Activated CD8-positive, alpha-beta T cell treated with anti-CD3 and anti-CD28 coated beads for 36 hours (primary cell): ENCODE results near the gene LKAAEAR1. TPM values are rescaled to one million over a fixed set of nuclear protein-coding genes. Genes with fewer than 3 reads are reported as not detected.

Source experiments
- ATAC-seq: fragments of 200-7000 bp; cut with Tn5 transposase; one replicate; pipeline ENCODE4 v1.10.0; 2021; ENCODE audit warnings: mild to moderate bottlenecking, moderate library complexity
- CTCF ChIA-PET: fragments of 350-600 bp; sonication (Branson Sonifier 250); formaldehyde crosslinking; loops from one replicate; lab custom pipeline; 2021; ENCODE audit warnings: antibody characterized with exemption; lab: Charles Lee
- POLR2A ChIA-PET: fragments of 350-600 bp; sonication (Branson Sonifier 250); formaldehyde crosslinking; loops from one replicate; lab custom pipeline; 2021; ENCODE audit warnings: antibody characterized with exemption; lab: Charles Lee
- DNase-seq: peaks from one replicate; pipeline ENCODE4 v3.0.0-alpha.2; 2020
- H3K27ac Mint-ChIP-seq: one replicate; pipeline ENCODE4 v1.8.0; 2021; ENCODE audit warnings: mild to moderate bottlenecking, mixed read lengths
- H3K27me3 Mint-ChIP-seq: one replicate; pipeline ENCODE4 v1.8.0; 2021; ENCODE audit warnings: mixed read lengths
- H3K36me3 Mint-ChIP-seq: one replicate; pipeline ENCODE4 v1.8.0; 2021; ENCODE audit warnings: low read depth, mixed read lengths
- H3K4me1 Mint-ChIP-seq: one replicate; pipeline ENCODE4 v1.8.0; 2021; ENCODE audit warnings: low read depth, mixed read lengths
- H3K4me3 Mint-ChIP-seq: one replicate; pipeline ENCODE4 v1.8.0; 2021; ENCODE audit warnings: mild to moderate bottlenecking, moderate library complexity, mixed read lengths
- H3K9me3 Mint-ChIP-seq: one replicate; pipeline ENCODE4 v1.8.0; 2021; ENCODE audit warnings: mixed read lengths
- intact Hi-C: fragments of 100-400 bp; cut with micrococcal nuclease; formaldehyde crosslinking; loops from one replicate; pipeline ENCODE4 v1.10.0; 2022
- total RNA-seq, 2 experiments: library from RNA; stranded (reverse); gene quantifications; one replicate each; pipeline ENCODE4 v1.2.3, GENCODE V29; 2021
- TF ChIP-seq, protein P1 (sequence below): fragments of 200-600 bp; IDR thresholded peaks from one replicate; pipeline ENCODE4 v1.8.0; 2022; ENCODE audit warnings: antibody characterized with exemption, mild to moderate bottlenecking

The LKAAEAR1 gene
- total RNA-seq, 2 experiments from 2014 or later: 0.43 TPM

- H3K4me3 Mint-ChIP-seq: peak overlapping the region; percentile 24
- peaks cover 2% of the 10 kb centered on the region for H3K36me3 Mint-ChIP-seq
- H3K9me3 Mint-ChIP-seq: peaks cover 2% of the 10 kb centered on the region
- peak; percentile 0 for DNase-seq
- peaks cover 14% of the 10 kb centered on the region for H3K27me3 Mint-ChIP-seq
- ATAC-seq: no peak
- POLR2A ChIA-PET: interaction anchor here (0.6 kb wide), 1 partner anchor 176 kb away, joined by 3 read pairs; no protein-coding TSS in a partner anchor
- CTCF ChIA-PET: interaction anchor here (0.7 to 5.1 kb wide), 6 partner anchors 8 to 20 kb away, joined by 3 to 30 read pairs (median 3); partner anchors contain the start of gene LKAAEAR1
- intact Hi-C loops: no loop called here
- H3K27ac Mint-ChIP-seq: no peak overlapping the region
- TF ChIP-seq, protein P1, sequence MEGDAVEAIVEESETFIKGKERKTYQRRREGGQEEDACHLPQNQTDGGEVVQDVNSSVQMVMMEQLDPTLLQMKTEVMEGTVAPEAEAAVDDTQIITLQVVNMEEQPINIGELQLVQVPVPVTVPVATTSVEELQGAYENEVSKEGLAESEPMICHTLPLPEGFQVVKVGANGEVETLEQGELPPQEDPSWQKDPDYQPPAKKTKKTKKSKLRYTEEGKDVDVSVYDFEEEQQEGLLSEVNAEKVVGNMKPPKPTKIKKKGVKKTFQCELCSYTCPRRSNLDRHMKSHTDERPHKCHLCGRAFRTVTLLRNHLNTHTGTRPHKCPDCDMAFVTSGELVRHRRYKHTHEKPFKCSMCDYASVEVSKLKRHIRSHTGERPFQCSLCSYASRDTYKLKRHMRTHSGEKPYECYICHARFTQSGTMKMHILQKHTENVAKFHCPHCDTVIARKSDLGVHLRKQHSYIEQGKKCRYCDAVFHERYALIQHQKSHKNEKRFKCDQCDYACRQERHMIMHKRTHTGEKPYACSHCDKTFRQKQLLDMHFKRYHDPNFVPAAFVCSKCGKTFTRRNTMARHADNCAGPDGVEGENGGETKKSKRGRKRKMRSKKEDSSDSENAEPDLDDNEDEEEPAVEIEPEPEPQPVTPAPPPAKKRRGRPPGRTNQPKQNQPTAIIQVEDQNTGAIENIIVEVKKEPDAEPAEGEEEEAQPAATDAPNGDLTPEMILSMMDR: no peak
- peaks cover 16% of the 10 kb centered on the region for H3K4me1 Mint-ChIP-seq
Measured at GRCh38 chr20:64100946-64101688, 16.9 kb upstream of the LKAAEAR1 start.

DNA sequence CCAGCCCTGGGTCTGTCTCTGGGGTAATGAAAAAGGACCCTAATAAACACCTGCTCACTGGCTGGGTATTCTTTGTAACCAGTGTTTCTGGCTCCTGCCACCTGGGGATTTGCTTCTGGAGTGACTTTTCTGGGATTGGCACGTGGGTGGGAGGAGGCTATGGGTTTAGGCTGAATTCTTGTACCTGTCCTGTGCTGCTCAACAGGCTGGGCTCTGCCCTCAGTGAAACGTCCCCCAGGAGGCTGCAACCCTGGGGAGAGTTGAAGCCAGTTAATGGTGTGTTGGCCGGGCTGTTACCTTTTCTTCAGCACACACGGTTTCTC lies 16.3 kb upstream of the LKAAEAR1 start:
- peaks cover 2% of the 10 kb centered on the region for H3K36me3 Mint-ChIP-seq
- ATAC-seq (no peak), DNase-seq (no peak)
- H3K27me3 Mint-ChIP-seq: peaks cover 14% of the 10 kb centered on the region
- H3K9me3 Mint-ChIP-seq: peaks cover 2% of the 10 kb centered on the region
- TF ChIP-seq, protein P1: no peak
- peaks cover 16% of the 10 kb centered on the region for H3K4me1 Mint-ChIP-seq
- intact Hi-C loops: no loop called here
- CTCF ChIA-PET: interaction anchor here (1.6 to 5.1 kb wide), 2 partner anchors 17 to 20 kb away, joined by 3 to 30 read pairs; no protein-coding TSS in a partner anchor
- POLR2A ChIA-PET: no interaction called here
- H3K4me3 Mint-ChIP-seq: no peak overlapping the region
- no peak overlapping the region for H3K27ac Mint-ChIP-seq

DNA sequence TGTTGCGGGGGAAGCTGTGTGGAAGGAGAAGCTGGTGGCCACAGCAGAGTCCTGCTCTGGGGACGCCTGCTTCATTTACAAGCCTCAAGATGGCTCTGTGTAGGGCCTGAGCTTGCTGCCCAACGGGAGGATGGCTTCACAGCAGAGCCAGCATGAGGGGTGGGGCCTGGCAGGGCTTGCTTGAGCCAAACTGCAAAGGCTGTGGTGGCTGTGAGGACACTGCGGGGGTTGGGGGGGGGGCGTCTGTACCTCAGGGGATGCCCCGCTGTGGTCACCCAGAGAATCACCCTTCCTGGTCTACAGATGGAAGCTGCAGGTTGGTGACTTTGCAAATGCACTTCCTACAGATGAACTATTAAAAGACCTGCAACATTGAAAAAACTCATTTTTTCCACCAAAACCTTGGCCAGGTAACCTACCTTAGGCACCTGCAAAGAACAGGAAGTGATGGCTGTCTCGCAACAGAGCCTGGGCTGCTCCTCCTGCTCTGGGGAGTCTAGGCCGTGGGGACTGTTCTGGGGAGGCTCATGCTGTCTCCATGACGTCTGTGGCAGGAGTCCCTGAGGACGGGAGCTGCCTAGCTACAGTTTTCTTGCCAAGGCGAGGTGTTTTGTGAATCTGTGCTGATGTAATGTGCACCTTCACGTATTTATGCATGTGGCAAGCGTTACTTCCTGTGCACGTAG lies 15.8 kb upstream of the LKAAEAR1 start:
- intact Hi-C loops: no loop called here
- no peak overlapping the region for H3K27ac Mint-ChIP-seq
- H3K9me3 Mint-ChIP-seq: peaks cover 2% of the 10 kb centered on the region
- no peak overlapping the region for H3K4me3 Mint-ChIP-seq
- H3K27me3 Mint-ChIP-seq: peaks cover 14% of the 10 kb centered on the region
- DNase-seq: peak; percentile 46
- TF ChIP-seq, protein P1: no peak
- peak; percentile 63 for ATAC-seq
- POLR2A ChIA-PET: no interaction called here
- CTCF ChIA-PET: interaction anchor here (0.7 to 5.1 kb wide), 3 partner anchors 10 to 21 kb away, joined by 3 to 30 read pairs (median 3); no protein-coding TSS in a partner anchor
- H3K36me3 Mint-ChIP-seq: peaks cover 2% of the 10 kb centered on the region
- H3K4me1 Mint-ChIP-seq: peaks cover 16% of the 10 kb centered on the region

DNA sequence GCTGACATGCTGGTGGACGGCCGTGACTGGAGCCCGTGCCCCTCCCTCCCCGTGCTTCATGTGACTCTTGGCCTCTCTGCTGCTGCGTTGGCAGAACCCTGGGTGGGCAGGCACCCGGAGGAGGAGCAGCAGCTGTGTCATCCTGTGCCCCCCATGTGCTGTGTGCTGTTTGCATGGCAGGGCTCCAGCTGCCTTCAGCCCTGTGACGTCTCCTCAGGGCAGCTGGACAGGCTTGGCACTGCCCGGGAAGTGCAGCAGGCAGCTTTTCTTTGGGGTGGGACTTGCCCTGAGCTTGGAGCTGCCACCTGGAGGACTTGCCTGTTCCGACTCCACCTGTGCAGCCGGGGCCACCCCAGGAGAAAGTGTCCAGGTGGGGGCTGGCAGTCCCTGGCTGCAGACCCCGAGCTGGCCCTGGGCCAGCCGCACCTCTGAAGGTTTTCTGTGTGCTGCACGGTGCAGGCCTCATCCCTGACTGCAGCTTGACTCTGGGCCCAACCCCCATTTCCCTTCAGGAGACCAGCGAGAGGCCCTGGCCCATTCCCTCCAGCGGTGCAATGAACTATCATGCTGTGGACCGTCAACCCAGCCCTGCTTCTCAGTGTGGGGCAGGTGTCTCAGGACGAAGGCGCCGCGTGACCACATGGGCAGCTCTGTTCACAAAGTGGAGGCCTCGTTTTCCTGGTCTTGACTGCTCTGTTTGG lies 15.0 kb upstream of the LKAAEAR1 start:
- Mint-ChIP-seq H3K36me3 (peaks cover 2% of the 10 kb centered on the region), H3K27ac (no peak overlapping the region), H3K9me3 (peaks cover 2% of the 10 kb centered on the region), H3K27me3 (peaks cover 14% of the 10 kb centered on the region), H3K4me3 (no peak overlapping the region), H3K4me1 (peaks cover 16% of the 10 kb centered on the region)
- DNase-seq (no peak), ATAC-seq (no peak)
- intact Hi-C loops: no loop called here
- POLR2A ChIA-PET: interaction anchor here (1.0 to 1.1 kb wide), 2 partner anchors 12 to 15 kb away, joined by 3 to 4 read pairs; partner anchors contain the start of gene LKAAEAR1
- CTCF ChIA-PET: interaction anchor here (0.7 to 5.1 kb wide), 3 partner anchors 10 to 22 kb away, joined by 3 to 30 read pairs (median 3); no protein-coding TSS in a partner anchor
- TF ChIP-seq, protein P1: no peak
